ENCODE results near the gene DPEP2.

DPEP2 gene

GRCh38 chr16:67966549-67967182 is 32.6 kb downstream of the DPEP2 start:
- H3K4me1 ChIP-seq: peaks cover 24 to 54% (median 43%) of the 10 kb centered on the region in 10 experiments
- H3K27ac ChIP-seq: no peak overlapping the region; a peak in 1 of 22 replicates
- H3K4me3 ChIP-seq: peak overlapping the region in 8 of 10 experiments; percentile 72 to 93 (median 86); a peak in 10 of 20 replicates
- H3K9ac ChIP-seq: peak overlapping the region in 7 of 11 experiments; percentile 59 to 93 (median 87); a peak in 11 of 22 replicates
- H3K36me3 ChIP-seq: peaks cover 0 to 25% (median 19%) of the 10 kb centered on the region in 11 experiments; a peak in 15 of 22 replicates
- TF ChIP-seq Cebpa-rat (IDR thresholded peaks at IDR 0.05): no peak
- no peaks in the 10 kb centered on the region for H3K9me3 ChIP-seq (replicated peaks in 1 of 11)
- H3K4me2 ChIP-seq: peak overlapping the region; percentile 75 to 99 (median 96)
- H3K27me3 ChIP-seq: no peaks in the 10 kb centered on the region
- H4K20me1 ChIP-seq: peaks cover 5 to 46% (median 20%) of the 10 kb centered on the region in 11 experiments; a peak in 15 of 22 replicates

GRCh38 chr16:67965668-67966548 is 33.4 kb downstream of the DPEP2 start:
- Histone ChIP-seq H3K4me2 (peak overlapping the region; percentile 75 to 99 (median 96)), H3K9me3 (replicated peaks in 1 of 11) (no peaks in the 10 kb centered on the region), H3K9ac (peak overlapping the region in 4 of 11 experiments; percentile 42 to 85 (median 54); a peak in 6 of 22 replicates), H4K20me1 (peaks cover 5 to 53% (median 20%) of the 10 kb centered on the region in 11 experiments; a peak in 15 of 22 replicates), H3K4me1 (peaks cover 24 to 54% (median 43%) of the 10 kb centered on the region in 10 experiments), H3K36me3 (peaks cover 7 to 33% (median 26%) of the 10 kb centered on the region in 11 experiments; a peak in 17 of 22 replicates), H3K4me3 (no peak overlapping the region; a peak in 1 of 20 replicates), H3K27me3 (no peaks in the 10 kb centered on the region), H3K27ac (no peak overlapping the region; a peak in 1 of 22 replicates)
- TF ChIP-seq Cebpa-rat (IDR thresholded peaks at IDR 0.05): no peak

GRCh38 chr16:67964477-67965131 is 34.7 kb downstream of the DPEP2 start:
- Histone ChIP-seq H4K20me1 (peaks cover 5 to 58% (median 20%) of the 10 kb centered on the region in 11 experiments; a peak in 16 of 22 replicates), H3K4me1 (peaks cover 24 to 54% (median 43%) of the 10 kb centered on the region in 10 experiments), H3K9ac (0 out of 22 replicates have a peak overlapping the region, but pooled peaks of 1 of the 11 experiments have one; percentile 6), H3K27me3 (no peaks in the 10 kb centered on the region), H3K9me3 (replicated peaks in 1 of 11) (no peaks in the 10 kb centered on the region), H3K4me3 (no peak overlapping the region), H3K4me2 (peak overlapping the region in 8 of 11 experiments; percentile 29 to 98 (median 95); a peak in 10 of 22 replicates), H3K36me3 (peaks cover 12 to 46% (median 38%) of the 10 kb centered on the region in 11 experiments; a peak in 19 of 22 replicates), H3K27ac (no peak overlapping the region)
- no peak for TF ChIP-seq Cebpa-rat (IDR thresholded peaks at IDR 0.05)

GRCh38 chr16:67963662-67964321 is 35.5 kb downstream of the DPEP2 start:
- TF ChIP-seq Cebpa-rat (IDR thresholded peaks at IDR 0.05): no peak
- Histone ChIP-seq H3K4me1 (peaks cover 22 to 49% (median 38%) of the 10 kb centered on the region in 10 experiments), H4K20me1 (peaks cover 5 to 59% (median 20%) of the 10 kb centered on the region in 11 experiments; a peak in 16 of 22 replicates), H3K27ac (no peak overlapping the region), H3K27me3 (no peaks in the 10 kb centered on the region), H3K9ac (no peak overlapping the region), H3K9me3 (replicated peaks in 1 of 11) (no peaks in the 10 kb centered on the region), H3K36me3 (peaks cover 12 to 54% (median 45%) of the 10 kb centered on the region in 11 experiments; a peak in 20 of 22 replicates), H3K4me2 (no peak overlapping the region), H3K4me3 (no peak overlapping the region)

- H3K27ac ChIP-seq: no peak overlapping the region
- peaks cover 13 to 59% (median 50%) of the 10 kb centered on the region in 11 experiments; a peak in 20 of 22 replicates for H3K36me3 ChIP-seq
- H3K4me3 ChIP-seq: no peak overlapping the region
- peaks cover 5 to 59% (median 20%) of the 10 kb centered on the region in 11 experiments; a peak in 16 of 22 replicates for H4K20me1 ChIP-seq
- H3K27me3 ChIP-seq: no peaks in the 10 kb centered on the region
- H3K4me1 ChIP-seq: peaks cover 20 to 47% (median 36%) of the 10 kb centered on the region in 10 experiments
- H3K4me2 ChIP-seq: no peak overlapping the region
- no peaks in the 10 kb centered on the region for H3K9me3 ChIP-seq (replicated peaks in 1 of 11)
- peak overlapping the region in 1 of 11 experiments; percentile 29; a peak in 1 of 22 replicates for H3K9ac ChIP-seq
- no peak for TF ChIP-seq Cebpa-rat (IDR thresholded peaks at IDR 0.05)
Observed at GRCh38 chr16:67963292-67963661, 36.0 kb downstream of the DPEP2 start.

- peaks cover 18 to 70% (median 52%) of the 10 kb centered on the region in 11 experiments; a peak in 20 of 22 replicates for H3K36me3 ChIP-seq
Observed at GRCh38 chr16:67962135-67962534, 37.1 kb downstream of the DPEP2 start.

GRCh38 chr16:67961551-67961957 is 37.7 kb downstream of the DPEP2 start:
- Histone ChIP-seq H3K9ac (peak overlapping the region in 2 of 11 experiments; percentile 1 to 15; a peak in 1 of 22 replicates), H3K9me3 (replicated peaks in 1 of 11) (no peaks in the 10 kb centered on the region), H3K27me3 (no peaks in the 10 kb centered on the region), H3K4me3 (no peak overlapping the region), H3K4me2 (no peak overlapping the region), H3K27ac (no peak overlapping the region), H4K20me1 (peaks cover 0 to 47% (median 15%) of the 10 kb centered on the region in 11 experiments; a peak in 15 of 22 replicates), H3K36me3 (peaks cover 18 to 73% (median 52%) of the 10 kb centered on the region in 11 experiments; a peak in 20 of 22 replicates), H3K4me1 (peaks cover 10 to 32% (median 23%) of the 10 kb centered on the region in 10 experiments)
- no peak for TF ChIP-seq Cebpa-rat (IDR thresholded peaks at IDR 0.05)

More at GRCh38 chr16:67962135-67962534, 37.1 kb downstream of the DPEP2 start:
- Histone ChIP-seq H3K4me2 (no peak overlapping the region), H3K4me3 (no peak overlapping the region), H3K27ac (no peak overlapping the region), H3K4me1 (peaks cover 16 to 37% (median 29%) of the 10 kb centered on the region in 10 experiments), H4K20me1 (peaks cover 5 to 53% (median 20%) of the 10 kb centered on the region in 11 experiments; a peak in 16 of 22 replicates), H3K27me3 (no peaks in the 10 kb centered on the region), H3K9ac (peak overlapping the region in 3 of 11 experiments; percentile 1 to 15 (median 14); a peak in 4 of 22 replicates), H3K9me3 (replicated peaks in 1 of 11) (no peaks in the 10 kb centered on the region)
- no peak for TF ChIP-seq Cebpa-rat (IDR thresholded peaks at IDR 0.05)
